ENCODE results near the gene CALN1. TPM values are rescaled to one million over a fixed set of nuclear protein-coding genes. Genes with fewer than 3 reads are reported as not detected.

The CALN1 gene
- polyA plus RNA-seq, 1 experiment = not detected

DNA sequence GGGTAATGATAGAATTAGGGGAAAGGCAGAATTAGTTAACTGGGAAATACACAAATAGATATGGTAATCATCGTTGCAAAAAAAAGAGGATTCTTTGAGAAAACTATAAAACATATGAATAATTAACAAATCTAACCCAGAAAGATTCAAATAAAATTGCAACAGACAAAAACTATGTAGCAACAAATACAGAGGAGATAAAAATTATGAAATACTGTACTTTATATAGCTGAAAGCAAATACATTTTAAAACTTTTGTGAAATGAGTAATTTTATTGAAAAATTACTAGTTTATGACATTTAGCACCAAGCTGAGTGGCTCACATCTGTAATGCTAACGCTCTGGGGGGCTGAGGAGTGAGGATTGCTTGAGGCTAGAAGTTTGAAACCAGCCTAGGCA lies 356.7 kb downstream of the CALN1 start:
- ChIA-PET POLR2A (no interaction called here), CTCF (no interaction called here)
- no peak for DNase-seq (ENCODE audit: low read depth)
- Histone ChIP-seq H3K27me3 (ENCODE audit: control insufficient read depth, insufficient read depth, low read length) (no peaks in the 10 kb centered on the region), H3K36me3 (ENCODE audit: control insufficient read depth, insufficient read depth, low read length) (no peaks in the 10 kb centered on the region), H3K4me3 (ENCODE audit: low read depth, low read length) (no peak overlapping the region)
- TF ChIP-seq, protein P1, sequence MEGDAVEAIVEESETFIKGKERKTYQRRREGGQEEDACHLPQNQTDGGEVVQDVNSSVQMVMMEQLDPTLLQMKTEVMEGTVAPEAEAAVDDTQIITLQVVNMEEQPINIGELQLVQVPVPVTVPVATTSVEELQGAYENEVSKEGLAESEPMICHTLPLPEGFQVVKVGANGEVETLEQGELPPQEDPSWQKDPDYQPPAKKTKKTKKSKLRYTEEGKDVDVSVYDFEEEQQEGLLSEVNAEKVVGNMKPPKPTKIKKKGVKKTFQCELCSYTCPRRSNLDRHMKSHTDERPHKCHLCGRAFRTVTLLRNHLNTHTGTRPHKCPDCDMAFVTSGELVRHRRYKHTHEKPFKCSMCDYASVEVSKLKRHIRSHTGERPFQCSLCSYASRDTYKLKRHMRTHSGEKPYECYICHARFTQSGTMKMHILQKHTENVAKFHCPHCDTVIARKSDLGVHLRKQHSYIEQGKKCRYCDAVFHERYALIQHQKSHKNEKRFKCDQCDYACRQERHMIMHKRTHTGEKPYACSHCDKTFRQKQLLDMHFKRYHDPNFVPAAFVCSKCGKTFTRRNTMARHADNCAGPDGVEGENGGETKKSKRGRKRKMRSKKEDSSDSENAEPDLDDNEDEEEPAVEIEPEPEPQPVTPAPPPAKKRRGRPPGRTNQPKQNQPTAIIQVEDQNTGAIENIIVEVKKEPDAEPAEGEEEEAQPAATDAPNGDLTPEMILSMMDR (IDR thresholded peaks at IDR 0.05; ENCODE audit: insufficient read depth, low read depth, low read length) = no peak

DNA sequence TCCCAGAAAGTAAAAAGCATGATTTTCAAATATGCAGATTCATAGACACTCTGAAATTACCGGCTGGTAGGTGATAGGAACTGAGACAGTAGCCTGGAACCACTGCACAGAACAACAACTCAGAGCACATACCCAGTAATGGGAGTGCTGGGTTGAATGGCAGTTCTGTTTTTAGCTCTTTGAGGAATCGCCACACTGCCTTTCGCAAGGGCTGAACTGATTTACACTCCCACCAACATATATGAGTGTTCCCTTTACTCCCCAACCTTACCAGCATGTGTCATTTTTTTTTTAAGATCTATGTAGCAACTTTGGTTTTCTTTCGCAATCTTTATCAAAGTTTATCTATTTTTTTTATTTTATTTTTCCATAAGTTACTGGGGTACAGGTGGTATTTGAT lies 358.8 kb downstream of the CALN1 start:
- no peak overlapping the region for H3K4me3 ChIP-seq (ENCODE audit: low read depth, low read length)
- no peak for DNase-seq (ENCODE audit: low read depth)
- TF ChIP-seq, protein P1 (IDR thresholded peaks at IDR 0.05; ENCODE audit: insufficient read depth, low read depth, low read length) = no peak
- ChIA-PET POLR2A (no interaction called here), CTCF (interaction anchor here (0.7 kb wide), 1 partner anchor 75 kb away, joined by 6 read pairs; no protein-coding TSS in a partner anchor)
- no peaks in the 10 kb centered on the region for H3K36me3 ChIP-seq (ENCODE audit: control insufficient read depth, insufficient read depth, low read length)
- H3K27me3 ChIP-seq (ENCODE audit: control insufficient read depth, insufficient read depth, low read length) = no peaks in the 10 kb centered on the region

DNA sequence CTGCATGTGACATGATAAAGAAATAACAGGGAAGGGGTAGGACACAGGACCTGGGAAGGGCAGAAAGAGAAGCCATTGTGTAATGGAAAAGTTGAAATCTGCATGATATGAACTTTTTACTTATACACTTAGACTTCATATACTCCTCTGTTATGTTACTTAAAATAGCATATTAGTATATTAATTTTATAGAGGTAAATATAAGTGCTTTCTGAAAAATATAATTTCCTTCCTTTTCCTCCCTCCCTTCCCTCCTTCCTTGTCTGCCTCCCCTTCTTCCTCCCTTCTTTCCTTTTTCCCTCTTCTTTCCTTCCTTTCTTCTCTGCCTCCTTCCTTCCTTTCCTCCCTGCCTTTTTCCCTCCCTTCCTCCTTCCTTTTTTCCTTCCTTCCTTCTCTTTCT lies 363.7 kb downstream of the CALN1 start:
- ChIA-PET POLR2A (no interaction called here), CTCF (no interaction called here)
- Histone ChIP-seq H3K36me3 (ENCODE audit: control insufficient read depth, insufficient read depth, low read length) (no peaks in the 10 kb centered on the region), H3K27me3 (ENCODE audit: control insufficient read depth, insufficient read depth, low read length) (no peaks in the 10 kb centered on the region), H3K4me3 (ENCODE audit: low read depth, low read length) (no peak overlapping the region)
- DNase-seq (ENCODE audit: low read depth) = no peak
- TF ChIP-seq, protein P1 (IDR thresholded peaks at IDR 0.05; ENCODE audit: insufficient read depth, low read depth, low read length) = no peak

DNA sequence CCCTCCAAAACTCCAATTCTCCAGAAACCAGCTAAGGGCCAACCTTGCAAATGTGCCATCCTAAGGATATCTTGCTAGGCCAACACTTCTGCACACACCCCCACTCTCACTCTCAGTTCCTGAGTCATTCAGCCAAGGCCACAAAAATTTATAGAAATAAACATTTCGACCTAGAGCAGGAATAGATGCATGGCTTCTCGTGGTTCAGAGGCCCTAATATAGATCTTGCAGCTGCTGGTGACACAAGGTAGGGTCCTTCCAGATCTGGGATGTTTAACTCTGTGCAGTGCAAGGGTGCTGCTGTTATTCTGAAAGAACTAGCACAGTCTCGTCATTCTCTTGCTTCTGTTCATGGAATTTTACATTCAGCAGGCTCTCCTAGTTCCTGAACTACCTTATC lies 369.3 kb downstream of the CALN1 start:
- TF ChIP-seq, protein P1 (IDR thresholded peaks at IDR 0.05; ENCODE audit: insufficient read depth, low read depth, low read length) = no peak
- no peak for DNase-seq (ENCODE audit: low read depth)
- Histone ChIP-seq H3K27me3 (ENCODE audit: control insufficient read depth, insufficient read depth, low read length) (no peaks in the 10 kb centered on the region), H3K4me3 (ENCODE audit: low read depth, low read length) (no peak overlapping the region), H3K36me3 (ENCODE audit: control insufficient read depth, insufficient read depth, low read length) (no peaks in the 10 kb centered on the region)
- ChIA-PET CTCF (no interaction called here), POLR2A (no interaction called here)

DNA sequence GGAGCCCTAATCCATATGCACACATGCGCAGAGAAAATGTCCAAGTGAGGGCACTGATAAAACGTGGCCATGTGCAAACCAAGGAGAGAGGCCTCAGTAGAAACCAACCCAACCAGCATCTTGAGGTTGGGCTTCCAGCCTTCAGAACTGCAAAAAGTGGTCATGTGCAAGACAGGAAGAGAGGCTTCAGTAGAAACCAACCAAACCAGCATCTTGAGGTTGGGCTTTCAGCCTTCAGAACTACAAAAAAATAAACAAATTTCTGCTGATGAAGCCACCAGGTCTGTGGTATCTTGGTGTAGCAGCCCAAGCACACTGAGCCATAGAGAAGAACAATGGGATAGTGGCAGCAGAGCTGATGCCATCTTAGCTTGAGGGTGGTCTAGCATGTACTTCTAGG lies 371.5 kb downstream of the CALN1 start:
- H3K36me3 ChIP-seq (ENCODE audit: control insufficient read depth, insufficient read depth, low read length) = no peaks in the 10 kb centered on the region
- ChIA-PET CTCF (no interaction called here), POLR2A (no interaction called here)
- TF ChIP-seq, protein P1 (IDR thresholded peaks at IDR 0.05; ENCODE audit: insufficient read depth, low read depth, low read length) = no peak
- no peaks in the 10 kb centered on the region for H3K27me3 ChIP-seq (ENCODE audit: control insufficient read depth, insufficient read depth, low read length)
- DNase-seq (ENCODE audit: low read depth) = no peak
- H3K4me3 ChIP-seq (ENCODE audit: low read depth, low read length) = no peak overlapping the region
